ENCODE results near the gene SNRPA1.

The SNRPA1 gene

DNA sequence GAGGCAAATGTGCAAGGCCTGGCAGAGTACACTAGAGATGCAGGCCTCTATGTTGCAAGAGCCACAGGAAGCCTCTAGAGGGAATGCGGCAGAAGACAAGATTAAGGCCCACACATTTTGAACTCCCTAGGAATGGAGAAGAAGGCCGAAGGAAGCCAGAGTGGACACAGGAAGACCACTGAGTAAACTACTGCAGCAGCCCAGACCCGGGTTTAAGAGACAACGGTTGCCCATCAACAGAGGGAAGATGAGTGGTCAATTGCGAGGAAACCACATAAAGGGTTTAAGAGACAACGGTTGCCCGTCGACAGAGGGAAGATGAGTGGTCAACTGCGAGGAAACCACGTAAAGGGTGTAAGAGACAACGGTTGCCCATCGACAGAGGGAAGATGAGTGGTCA lies 57.8 kb downstream of the SNRPA1 start:
- DNase-seq: no peak

DNA sequence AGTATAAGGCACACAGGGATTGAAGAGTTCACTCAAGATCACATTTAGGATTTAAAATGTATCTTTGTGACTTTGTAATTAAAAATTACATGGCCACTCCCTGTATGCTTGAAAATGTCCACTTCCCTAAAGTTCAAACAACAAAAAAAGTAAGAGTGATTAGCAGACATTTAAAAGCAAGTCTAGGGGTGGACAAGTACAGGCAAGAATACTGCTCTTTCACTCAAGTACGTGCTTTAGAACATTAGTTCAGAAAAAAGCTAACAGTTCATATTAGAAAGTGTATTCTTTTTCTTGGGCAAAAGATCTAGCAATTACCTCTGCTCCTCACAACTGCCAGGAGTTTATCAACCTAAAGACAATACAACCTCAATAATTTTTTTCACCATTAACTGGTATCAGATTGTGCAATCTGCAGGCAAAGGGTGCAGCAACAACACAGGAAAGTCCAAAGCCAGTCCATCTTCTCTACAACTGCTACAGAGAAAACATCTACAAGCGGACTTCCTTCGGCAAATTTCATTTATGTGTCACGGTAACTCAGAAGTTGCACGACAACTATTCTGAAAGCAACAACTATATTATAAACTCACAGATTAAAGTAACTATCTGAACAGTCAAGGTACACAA lies 61.3 kb downstream of the SNRPA1 start:
- no peak for DNase-seq

DNA sequence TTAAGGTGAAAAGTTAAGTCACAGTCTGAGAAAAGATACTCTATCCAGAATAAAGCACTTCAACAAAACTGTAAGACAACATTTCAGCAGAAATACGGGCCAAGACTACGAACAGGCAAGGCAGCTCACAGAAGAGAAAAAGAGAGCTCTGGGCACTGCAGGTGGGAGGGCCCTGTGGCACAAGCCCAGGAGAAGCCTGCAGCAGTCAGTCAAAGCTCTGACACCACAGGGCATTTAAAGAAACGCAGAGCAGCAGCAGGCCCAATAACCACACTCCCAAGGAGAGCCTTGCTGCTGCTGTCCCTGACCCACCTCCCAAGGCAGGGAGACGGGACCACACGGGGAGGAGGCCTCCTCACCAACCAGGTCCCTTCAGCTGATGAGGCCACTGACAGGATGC lies 62.4 kb downstream of the SNRPA1 start:
- DNase-seq: no peak

Data from CD4-positive, alpha-beta T cell treated with Interleukin-17A for 1 hour (primary cell).